AG04450 (cell line): ENCODE data around the gene KCNQ4. TPM values are rescaled to one million over a fixed set of nuclear protein-coding genes. Genes with fewer than 3 reads are reported as not detected.

Experiments
- CTCF ChIA-PET: fragments of 300-600, 350-600 bp; formaldehyde crosslinking; extraction: SDS; loops from one replicate; lab custom pipeline; 2022; ENCODE audit warnings: antibody characterized with exemption, inconsistent platforms; lab: Charles Lee
- POLR2A ChIA-PET: fragments of 350-600 bp; formaldehyde crosslinking; extraction: SDS; loops from one replicate; lab custom pipeline; 2021; ENCODE audit warnings: antibody characterized with exemption, inconsistent platforms; lab: Yijun Ruan, JAX
- DNase-seq: peaks from one replicate; pipeline ENCODE4 v3.0.0-alpha.2; 2011; ENCODE audit warnings: low read depth, low spot score
- H3K27ac ChIP-seq: one replicate; pipeline ENCODE4 v1.5.1; 2012; ENCODE audit warnings: low read depth, low read length, control low read depth
- H3K27me3 ChIP-seq: one replicate; pipeline ENCODE4 v1.6.0; 2012; ENCODE audit warnings: low read length; ENCODE audit not compliant: control insufficient read depth, insufficient read depth
- H3K4me3 ChIP-seq: 2 replicates; pipeline ENCODE4 v1.5.1; 2011; ENCODE audit warnings: mild to moderate bottlenecking, low read depth, low read length, control low read depth
- H3K9me3 ChIP-seq: 2 replicates; pipeline ENCODE4 v1.5.1; 2012; ENCODE audit warnings: low read length; ENCODE audit not compliant: control insufficient read depth, insufficient read depth
- CTCF ChIP-seq: IDR thresholded peaks from 2 replicates; pipeline ENCODE4 v1.5.1; 2011; ENCODE audit warnings: low read depth, low read length, control low read depth, inconsistent platforms
- polyA plus RNA-seq: library from polyadenylated mRNA; depleted of rRNA; stranded (reverse); fragments of >200 nt; gene quantifications from 2 replicates; pipeline ENCODE4 v1.2.3, GENCODE V29; 2011

KCNQ4 gene
- polyA plus RNA-seq, 1 experiment: not detected

- ChIA-PET POLR2A (no interaction called here), CTCF (interaction anchor here (1.5 to 6.5 kb wide), 2 partner anchors 107 to 174 kb away, joined by 4 to 64 read pairs; no protein-coding TSS in a partner anchor)
- no peak for TF ChIP-seq CTCF
- Histone ChIP-seq H3K9me3 (peaks cover 10% of the 10 kb centered on the region), H3K27me3 (peaks cover under 1% of the 10 kb centered on the region), H3K27ac (no peak overlapping the region), H3K4me3 (no peak overlapping the region)
- DNase-seq: no peak
Measured at GRCh38 chr1:40776236-40777072, 7.1 kb upstream of the KCNQ4 start.

GRCh38 chr1:40777224-40777970 is 6.2 kb upstream of the KCNQ4 start:
- Histone ChIP-seq H3K4me3 (no peak overlapping the region), H3K9me3 (peaks cover 10% of the 10 kb centered on the region), H3K27ac (no peak overlapping the region), H3K27me3 (peaks cover 5% of the 10 kb centered on the region)
- DNase-seq: no peak
- ChIA-PET CTCF (interaction anchor here (1.5 kb wide), 1 partner anchor 108 kb away, joined by 4 read pairs; no protein-coding TSS in a partner anchor), POLR2A (no interaction called here)
- TF ChIP-seq CTCF: no peak

DNA sequence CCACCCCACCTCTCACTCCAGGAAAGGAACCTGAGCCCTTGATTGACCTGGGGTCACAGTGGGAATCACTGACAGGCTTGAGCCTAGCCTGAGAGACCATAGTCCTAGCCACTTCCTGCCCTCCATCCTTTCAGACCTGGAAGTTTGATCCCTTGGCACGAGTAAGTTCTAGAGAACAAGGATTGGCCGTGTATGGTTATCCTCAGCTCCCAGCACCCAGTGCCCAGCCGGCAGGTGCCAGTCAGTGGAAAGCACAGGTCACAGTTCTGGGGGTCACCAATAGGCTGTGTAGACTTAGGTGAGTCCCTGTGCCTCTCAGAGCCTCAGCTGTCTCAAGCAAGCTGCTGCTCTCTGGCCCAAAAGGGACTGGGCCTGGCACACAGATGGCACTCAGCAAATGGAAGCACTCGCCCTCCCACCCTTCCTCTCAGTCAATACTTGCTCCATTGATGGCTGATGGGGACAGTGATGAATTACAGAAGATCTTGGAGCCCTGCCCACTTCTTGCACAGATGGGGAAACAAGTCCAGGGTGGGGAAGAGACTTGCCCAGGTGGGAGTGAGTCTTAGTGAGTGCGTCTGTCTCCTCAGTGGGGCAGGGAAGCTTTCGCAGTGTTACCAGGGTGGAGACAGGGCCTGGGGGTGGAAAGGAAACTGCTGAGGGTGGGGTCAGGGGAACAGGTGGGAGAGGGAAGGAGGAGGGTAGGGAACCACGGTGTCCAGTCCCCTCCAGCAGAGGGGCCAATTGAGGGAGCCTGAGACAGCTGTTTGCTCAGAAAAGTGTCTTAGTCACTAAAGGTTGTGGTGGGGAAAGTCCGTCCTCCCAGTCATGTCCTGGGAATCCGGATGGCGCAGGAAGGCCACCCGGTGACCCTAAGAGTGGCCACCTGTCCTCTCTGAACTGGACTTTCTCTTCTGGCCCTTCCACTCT is 2.6 kb upstream of the KCNQ4 start:
- H3K4me3 ChIP-seq: no peak overlapping the region
- no peak for TF ChIP-seq CTCF
- POLR2A ChIA-PET: no interaction called here
- H3K27ac ChIP-seq: no peak overlapping the region
- CTCF ChIA-PET: no interaction called here
- DNase-seq: no peak
- H3K9me3 ChIP-seq: peaks cover 9% of the 10 kb centered on the region
- H3K27me3 ChIP-seq: peaks cover 24% of the 10 kb centered on the region

- no peak overlapping the region for H3K4me3 ChIP-seq
- ChIA-PET CTCF (interaction anchor here (1.3 kb wide), 1 partner anchor 168 kb away, joined by 4 read pairs; no protein-coding TSS in a partner anchor), POLR2A (no interaction called here)
- DNase-seq: no peak
- H3K9me3 ChIP-seq: peaks cover 2% of the 10 kb centered on the region; the same call in 1 of the 2 replicates
- H3K27ac ChIP-seq: no peak overlapping the region
- H3K27me3 ChIP-seq: peaks cover 26% of the 10 kb centered on the region
- no peak for TF ChIP-seq CTCF
Measured at GRCh38 chr1:40781608-40781971, 2.0 kb upstream of the KCNQ4 start.
